ENCODE data around the gene EPB41L2. TPM values are rescaled to one million over a fixed set of nuclear protein-coding genes. Genes with fewer than 3 reads are reported as not detected.

The EPB41L2 gene
- total RNA-seq, 1 experiment from 2014 or later = 106 TPM

GRCh38 chr6:131029626-131030297, 33.3 kb downstream of the EPB41L2 start (continued):
- TF ChIP-seq, protein P1, sequence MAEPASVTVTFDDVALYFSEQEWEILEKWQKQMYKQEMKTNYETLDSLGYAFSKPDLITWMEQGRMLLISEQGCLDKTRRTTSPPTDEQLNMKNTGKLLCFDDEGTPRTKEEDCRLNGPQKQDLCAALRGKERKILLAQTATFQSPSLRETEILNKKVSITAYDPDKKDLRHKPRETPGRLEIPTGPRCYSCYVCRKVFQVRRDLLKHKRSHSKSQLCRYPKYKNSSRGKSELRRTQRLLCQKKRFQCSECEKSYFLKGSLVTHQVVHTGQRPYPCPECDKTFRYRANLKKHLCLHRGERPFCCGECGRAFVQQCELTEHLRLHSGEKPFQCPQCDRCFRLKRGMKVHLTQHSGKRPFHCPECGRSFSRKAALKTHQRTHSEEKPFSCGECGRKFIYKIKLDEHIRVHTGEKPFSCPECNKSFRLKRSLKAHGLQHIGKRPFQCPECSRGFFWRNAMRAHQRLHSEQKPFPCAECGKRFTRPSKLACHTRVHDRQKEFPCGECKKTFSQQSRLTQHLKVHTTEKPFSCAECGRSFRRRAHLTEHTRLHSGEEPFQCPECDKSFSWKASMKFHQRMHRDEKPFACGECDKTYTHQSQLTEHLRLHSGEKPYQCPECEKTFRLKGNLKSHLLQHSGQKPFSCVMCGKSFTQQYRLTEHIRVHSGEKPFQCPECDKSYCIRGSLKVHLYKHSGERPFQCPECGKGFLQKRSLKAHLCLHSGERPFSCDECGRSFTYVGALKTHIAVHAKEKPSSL (CRISPR knock-in tag; conservative IDR thresholded peaks at IDR 0.05) = no peak
- TF ChIP-seq ZBTB21 (CRISPR knock-in tag; IDR thresholded peaks at IDR 0.05; ENCODE audit: borderline replicate concordance) = no peak
- TF ChIP-seq, protein P2, sequence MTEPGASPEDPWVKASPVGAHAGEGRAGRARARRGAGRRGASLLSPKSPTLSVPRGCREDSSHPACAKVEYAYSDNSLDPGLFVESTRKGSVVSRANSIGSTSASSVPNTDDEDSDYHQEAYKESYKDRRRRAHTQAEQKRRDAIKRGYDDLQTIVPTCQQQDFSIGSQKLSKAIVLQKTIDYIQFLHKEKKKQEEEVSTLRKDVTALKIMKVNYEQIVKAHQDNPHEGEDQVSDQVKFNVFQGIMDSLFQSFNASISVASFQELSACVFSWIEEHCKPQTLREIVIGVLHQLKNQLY (CRISPR knock-in tag; IDR thresholded peaks at IDR 0.05) = no peak
- no peak for TF ChIP-seq ZNF671 (CRISPR knock-in tag; IDR thresholded peaks at IDR 0.05)
- TF ChIP-seq GABPB1 (CRISPR knock-in tag; IDR thresholded peaks at IDR 0.05) = no peak
- TF ChIP-seq ZNF219 (CRISPR knock-in tag; IDR thresholded peaks at IDR 0.05; ENCODE audit: borderline replicate concordance) = no peak
- TF ChIP-seq NFYB (CRISPR knock-in tag; conservative IDR thresholded peaks at IDR 0.05; ENCODE audit: low read depth) = no peak
- TF ChIP-seq FOXJ3 (CRISPR knock-in tag; IDR thresholded peaks at IDR 0.05; ENCODE audit: borderline replicate concordance) = no peak
- TF ChIP-seq IRF2 (CRISPR knock-in tag; IDR thresholded peaks at IDR 0.05; ENCODE audit: borderline replicate concordance, low read depth) = no peak
- TF ChIP-seq TEAD4 (CRISPR knock-in tag; IDR thresholded peaks at IDR 0.05) = no peak
- TF ChIP-seq, protein P3, sequence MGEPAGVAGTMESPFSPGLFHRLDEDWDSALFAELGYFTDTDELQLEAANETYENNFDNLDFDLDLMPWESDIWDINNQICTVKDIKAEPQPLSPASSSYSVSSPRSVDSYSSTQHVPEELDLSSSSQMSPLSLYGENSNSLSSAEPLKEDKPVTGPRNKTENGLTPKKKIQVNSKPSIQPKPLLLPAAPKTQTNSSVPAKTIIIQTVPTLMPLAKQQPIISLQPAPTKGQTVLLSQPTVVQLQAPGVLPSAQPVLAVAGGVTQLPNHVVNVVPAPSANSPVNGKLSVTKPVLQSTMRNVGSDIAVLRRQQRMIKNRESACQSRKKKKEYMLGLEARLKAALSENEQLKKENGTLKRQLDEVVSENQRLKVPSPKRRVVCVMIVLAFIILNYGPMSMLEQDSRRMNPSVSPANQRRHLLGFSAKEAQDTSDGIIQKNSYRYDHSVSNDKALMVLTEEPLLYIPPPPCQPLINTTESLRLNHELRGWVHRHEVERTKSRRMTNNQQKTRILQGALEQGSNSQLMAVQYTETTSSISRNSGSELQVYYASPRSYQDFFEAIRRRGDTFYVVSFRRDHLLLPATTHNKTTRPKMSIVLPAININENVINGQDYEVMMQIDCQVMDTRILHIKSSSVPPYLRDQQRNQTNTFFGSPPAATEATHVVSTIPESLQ (CRISPR knock-in tag; IDR thresholded peaks at IDR 0.05) = no peak
- no peak for TF ChIP-seq KAT7 (CRISPR knock-in tag; IDR thresholded peaks at IDR 0.05; ENCODE audit: borderline replicate concordance)
- TF ChIP-seq GRHL2 (CRISPR knock-in tag; IDR thresholded peaks at IDR 0.05; ENCODE audit: insufficient replicate concordance, severe bottlenecking) = no peak

GRCh38 chr6:131027326-131027725, 35.7 kb downstream of the EPB41L2 start:
- H3K27me3 Mint-ChIP-seq (ENCODE audit: low read depth) = no peaks in the 10 kb centered on the region
- no peak overlapping the region for H3K27ac Mint-ChIP-seq
- POLR2A ChIA-PET = no interaction called here
- peaks cover 3% of the 10 kb centered on the region for H3K9me3 Mint-ChIP-seq
- H3K36me3 Mint-ChIP-seq = peaks cover 2% of the 10 kb centered on the region
- DNase-seq (ENCODE audit: low spot score) (no peak), ATAC-seq (no peak)
- no peak overlapping the region for H3K4me3 Mint-ChIP-seq
- TF ChIP-seq, protein P4, sequence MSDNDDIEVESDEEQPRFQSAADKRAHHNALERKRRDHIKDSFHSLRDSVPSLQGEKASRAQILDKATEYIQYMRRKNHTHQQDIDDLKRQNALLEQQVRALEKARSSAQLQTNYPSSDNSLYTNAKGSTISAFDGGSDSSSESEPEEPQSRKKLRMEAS (CRISPR knock-in tag; IDR thresholded peaks at IDR 0.05) = no peak
- peaks cover 14% of the 10 kb centered on the region for H3K4me1 Mint-ChIP-seq
- CTCF ChIA-PET = interaction anchor here (0.7 kb wide), 1 partner anchor 9 kb away, joined by 3 read pairs; no protein-coding TSS in a partner anchor

DNA sequence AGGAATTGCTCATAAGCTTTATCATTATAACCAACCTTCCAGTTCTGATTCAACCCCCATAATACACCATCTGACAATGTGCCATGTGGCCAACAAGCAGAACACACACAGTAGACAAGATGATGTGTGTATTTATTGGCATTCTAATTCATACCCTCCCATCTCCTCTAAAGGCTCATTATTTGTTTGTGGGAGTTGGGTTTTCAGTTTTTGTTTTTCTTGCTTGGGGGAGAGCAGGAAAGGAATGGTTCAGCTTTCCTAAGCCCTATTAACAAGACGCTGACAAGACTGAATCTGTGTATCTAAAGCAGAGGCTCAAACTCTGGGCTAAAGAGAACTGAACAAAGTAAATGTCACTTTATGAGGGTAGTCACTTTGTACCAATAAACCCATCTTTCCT, 36.8 kb downstream of the EPB41L2 start:
- Mint-ChIP-seq H3K9me3 (peaks cover 8% of the 10 kb centered on the region), H3K36me3 (peaks cover 7% of the 10 kb centered on the region), H3K4me1 (peaks cover 14% of the 10 kb centered on the region), H3K27me3 (ENCODE audit: low read depth) (no peaks in the 10 kb centered on the region), H3K27ac (no peak overlapping the region), H3K4me3 (no peak overlapping the region)
- ChIA-PET POLR2A (no interaction called here), CTCF (no interaction called here)
- ATAC-seq (no peak), DNase-seq (ENCODE audit: low spot score) (no peak)
- TF ChIP-seq ZNF263 (CRISPR knock-in tag; IDR thresholded peaks at IDR 0.05; ENCODE audit: low read depth) (no peak), ZNF281 (CRISPR knock-in tag; IDR thresholded peaks at IDR 0.05) (no peak), OVOL2 (CRISPR knock-in tag; IDR thresholded peaks at IDR 0.05; ENCODE audit: borderline replicate concordance) (no peak), KAT7 (CRISPR knock-in tag; IDR thresholded peaks at IDR 0.05; ENCODE audit: borderline replicate concordance) (no peak), SMAD3 (CRISPR knock-in tag; IDR thresholded peaks at IDR 0.05; ENCODE audit: borderline replicate concordance) (no peak), SP1 (CRISPR knock-in tag; conservative IDR thresholded peaks at IDR 0.05) (no peak), ATF3 (CRISPR knock-in tag; conservative IDR thresholded peaks at IDR 0.05) (no peak)
- TF ChIP-seq, protein P3 (CRISPR knock-in tag; IDR thresholded peaks at IDR 0.05) = no peak
